GM18505 (cell line): ENCODE data around the gene C5orf15.

ENCODE experiments used
- ATAC-seq: cut with Tn5 transposase; IDR thresholded peaks from one replicate; pipeline ENCODE4 v1.9.1; 2021; ENCODE audit not compliant: unreplicated experiment
- POLR2A ChIP-seq: IDR thresholded peaks from 4 replicates; pipeline ENCODE4 v1.6.1; 2011; ENCODE audit warnings: borderline replicate concordance; ENCODE audit not compliant: insufficient read depth, insufficient read length; ENCODE audit errors: extremely low read depth

C5orf15 gene

GRCh38 chr5:133998807-133999206 is 30.4 kb upstream of the C5orf15 start:
- no peak for ATAC-seq
- TF ChIP-seq POLR2A = no peak

GRCh38 chr5:133998042-133998441 is 29.6 kb upstream of the C5orf15 start:
- no peak for ATAC-seq
- no peak for TF ChIP-seq POLR2A

- no peak for ATAC-seq
- TF ChIP-seq POLR2A = no peak
These were observed 28.3 kb upstream of the C5orf15 start for GRCh38 chr5:133996683-133997252.

- TF ChIP-seq POLR2A = no peak
- ATAC-seq = no peak
These were observed 27.6 kb upstream of the C5orf15 start for GRCh38 chr5:133995883-133996563.

GRCh38 chr5:133995341-133995740 is 26.9 kb upstream of the C5orf15 start:
- ATAC-seq = no peak
- TF ChIP-seq POLR2A = no peak

- TF ChIP-seq POLR2A = no peak
- ATAC-seq = no peak
These were observed 26.5 kb upstream of the C5orf15 start for GRCh38 chr5:133994990-133995333.

- no peak for TF ChIP-seq POLR2A
- no peak for ATAC-seq
These were observed 26.0 kb upstream of the C5orf15 start for GRCh38 chr5:133994297-133994989.

GRCh38 chr5:133993185-133993936 is 24.9 kb upstream of the C5orf15 start:
- no peak for TF ChIP-seq POLR2A
- ATAC-seq = no peak

- ATAC-seq = no peak
- TF ChIP-seq POLR2A = no peak
These were observed 24.2 kb upstream of the C5orf15 start for GRCh38 chr5:133992429-133993155.

- no peak for ATAC-seq
- TF ChIP-seq POLR2A = no peak
These were observed 22.9 kb upstream of the C5orf15 start for GRCh38 chr5:133991171-133991910.

- ATAC-seq = no peak
- no peak for TF ChIP-seq POLR2A
These were observed 22.0 kb upstream of the C5orf15 start for GRCh38 chr5:133990396-133990795.

- no peak for ATAC-seq
- no peak for TF ChIP-seq POLR2A
These were observed 17.2 kb upstream of the C5orf15 start for GRCh38 chr5:133985540-133986180.

- no peak for ATAC-seq
- no peak for TF ChIP-seq POLR2A
These were observed 15.2 kb upstream of the C5orf15 start for GRCh38 chr5:133983674-133984073.

GRCh38 chr5:133981714-133982113 is 13.3 kb upstream of the C5orf15 start:
- no peak for ATAC-seq
- TF ChIP-seq POLR2A = no peak
